DOHH2 (cell line): ENCODE results near the gene ELP4.
"Not testable (repeated sequence)": the region's sequence is repeated elsewhere in the genome, so short reads cannot be mapped to it uniquely, and the experiment has no call there.

Source experiments
- H3F3A ChIP-seq: fragments of 200-600 bp; sonication (generic), shearing (Covaris generic); 2 replicates; pipeline ENCODE4 v1.6.0; 2016; ENCODE audit warnings: antibody characterized with exemption, mild to moderate bottlenecking; ENCODE audit not compliant: control insufficient read depth, insufficient read depth
- H3K27ac ChIP-seq: fragments of 200-600 bp; sonication (generic); 2 replicates; pipeline ENCODE4 v1.5.1; 2014; ENCODE audit warnings: low read depth, mild to moderate bottlenecking, low read length, moderate library complexity
- H3K27me3 ChIP-seq: fragments of 200-600 bp; sonication (generic); 2 replicates; pipeline ENCODE4 v1.6.1; 2014; ENCODE audit warnings: mild to moderate bottlenecking, low read length, mixed read lengths; ENCODE audit not compliant: control insufficient read depth
- H3K36me3 ChIP-seq: fragments of 200-600 bp; sonication (generic); 2 replicates; pipeline ENCODE4 v1.6.1; 2014; ENCODE audit warnings: mild to moderate bottlenecking, low read length, moderate library complexity, mixed read lengths; ENCODE audit not compliant: control insufficient read depth
- H3K4me1 ChIP-seq: fragments of 200-600 bp; sonication (generic); 2 replicates; pipeline ENCODE4 v1.6.1; 2014; ENCODE audit warnings: mild to moderate bottlenecking, low read length, mixed read lengths; ENCODE audit not compliant: control insufficient read depth
- H3K4me2 ChIP-seq: fragments of 200-600 bp; sonication (generic); 2 replicates; pipeline ENCODE4 v1.6.0; 2014; ENCODE audit warnings: mild to moderate bottlenecking, low read length, moderate library complexity
- H3K4me3 ChIP-seq: fragments of 200-600 bp; sonication (generic); 2 replicates; pipeline ENCODE4 v1.5.1; 2014; ENCODE audit warnings: mild to moderate bottlenecking, low read length, mixed read lengths
- H3K79me2 ChIP-seq: fragments of 200-600 bp; sonication (generic); 2 replicates; pipeline ENCODE4 v1.6.1; 2014; ENCODE audit warnings: mild to moderate bottlenecking, low read length, mixed read lengths; ENCODE audit not compliant: control insufficient read depth
- H3K9me2 ChIP-seq: fragments of 200-600 bp; sonication (generic); replicated peaks from 2 replicates; pipeline ENCODE4 v1.6.1; 2014; ENCODE audit warnings: mild to moderate bottlenecking, low read length, mixed read lengths; ENCODE audit not compliant: control insufficient read depth
- H3K9me3 ChIP-seq: fragments of 200-600 bp; sonication (generic); 2 replicates; pipeline ENCODE4 v1.6.1; 2014; ENCODE audit warnings: antibody characterized with exemption, low read length, mixed read lengths; ENCODE audit not compliant: control insufficient read depth, insufficient read depth
- H4K20me1 ChIP-seq: fragments of 200-600 bp; sonication (generic); 2 replicates; pipeline ENCODE4 v1.6.0; 2014; ENCODE audit warnings: low read depth, mild to moderate bottlenecking, antibody characterized with exemption, low read length, moderate library complexity; ENCODE audit not compliant: control insufficient read depth, insufficient read depth
- EZH2phosphoT487 ChIP-seq: fragments of 200-600 bp; sonication (generic); IDR thresholded peaks from 2 replicates; pipeline ENCODE4 v1.6.1; 2017; ENCODE audit warnings: borderline replicate concordance, mild to moderate bottlenecking, antibody characterized with exemption, low read length, moderate library complexity, mixed read lengths
- TF ChIP-seq, protein P1 (sequence below): fragments of 200-600 bp; sonication (generic); IDR thresholded peaks from one replicate; pipeline ENCODE4 v1.5.1; 2014; ENCODE audit warnings: antibody characterized with exemption, mild to moderate bottlenecking, low read depth, low read length; ENCODE audit not compliant: poor library complexity, severe bottlenecking

ELP4 gene

DNA sequence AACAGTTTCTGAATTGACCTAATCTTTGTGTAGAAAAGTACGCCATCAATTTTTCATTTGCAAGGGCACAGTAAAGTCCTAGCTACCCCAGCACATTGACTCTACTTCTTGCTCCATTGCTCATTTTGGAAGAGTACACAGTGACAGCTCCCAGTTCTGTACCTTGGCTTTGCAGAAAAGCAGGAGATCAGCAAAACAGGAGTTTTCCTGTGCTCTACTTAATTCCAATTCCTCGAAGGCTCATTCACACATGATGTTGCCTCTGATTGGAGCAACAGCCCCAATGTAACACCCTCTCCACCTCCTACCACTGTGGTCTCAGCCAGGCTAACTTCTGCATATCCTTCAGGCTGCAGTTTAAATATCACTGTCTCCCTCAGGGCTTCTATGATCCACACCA lies 182.9 kb downstream of the ELP4 start:
- no peak overlapping the region for H3K4me3 ChIP-seq
- no peak overlapping the region for H3K27ac ChIP-seq
- H3K27me3 ChIP-seq, result no peaks in the 10 kb centered on the region
- H3K36me3 ChIP-seq, result no peaks in the 10 kb centered on the region
- TF ChIP-seq EZH2phosphoT487, result no peak
- TF ChIP-seq, protein P1, sequence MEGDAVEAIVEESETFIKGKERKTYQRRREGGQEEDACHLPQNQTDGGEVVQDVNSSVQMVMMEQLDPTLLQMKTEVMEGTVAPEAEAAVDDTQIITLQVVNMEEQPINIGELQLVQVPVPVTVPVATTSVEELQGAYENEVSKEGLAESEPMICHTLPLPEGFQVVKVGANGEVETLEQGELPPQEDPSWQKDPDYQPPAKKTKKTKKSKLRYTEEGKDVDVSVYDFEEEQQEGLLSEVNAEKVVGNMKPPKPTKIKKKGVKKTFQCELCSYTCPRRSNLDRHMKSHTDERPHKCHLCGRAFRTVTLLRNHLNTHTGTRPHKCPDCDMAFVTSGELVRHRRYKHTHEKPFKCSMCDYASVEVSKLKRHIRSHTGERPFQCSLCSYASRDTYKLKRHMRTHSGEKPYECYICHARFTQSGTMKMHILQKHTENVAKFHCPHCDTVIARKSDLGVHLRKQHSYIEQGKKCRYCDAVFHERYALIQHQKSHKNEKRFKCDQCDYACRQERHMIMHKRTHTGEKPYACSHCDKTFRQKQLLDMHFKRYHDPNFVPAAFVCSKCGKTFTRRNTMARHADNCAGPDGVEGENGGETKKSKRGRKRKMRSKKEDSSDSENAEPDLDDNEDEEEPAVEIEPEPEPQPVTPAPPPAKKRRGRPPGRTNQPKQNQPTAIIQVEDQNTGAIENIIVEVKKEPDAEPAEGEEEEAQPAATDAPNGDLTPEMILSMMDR, result no peak
- H3K9me2 ChIP-seq, result no peaks in the 10 kb centered on the region
- no peaks in the 10 kb centered on the region for H4K20me1 ChIP-seq
- H3K79me2 ChIP-seq, result no peaks in the 10 kb centered on the region
- H3K4me2 ChIP-seq, result no peak overlapping the region
- no peaks in the 10 kb centered on the region for H3F3A ChIP-seq
- H3K4me1 ChIP-seq, result no peaks in the 10 kb centered on the region
- H3K9me3 ChIP-seq, result no peaks in the 10 kb centered on the region

DNA sequence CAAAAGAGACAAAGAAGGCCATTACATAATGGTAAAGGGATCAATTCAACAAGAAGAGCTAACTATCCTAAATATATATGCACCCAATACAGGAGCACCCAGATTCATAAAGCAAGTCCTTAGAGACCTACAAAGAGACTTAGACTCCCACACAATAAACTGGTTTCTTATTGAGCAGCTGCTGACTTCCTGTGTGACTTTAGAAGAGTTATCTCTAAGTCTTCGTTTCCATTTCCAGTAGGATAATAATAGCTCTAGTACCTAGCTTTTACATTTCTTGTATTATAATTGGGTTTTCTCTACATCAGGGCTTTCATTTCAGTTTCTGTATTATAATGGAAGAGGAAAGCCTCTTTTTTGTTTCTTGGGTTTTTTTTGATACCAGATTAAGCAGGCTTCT lies 187.5 kb downstream of the ELP4 start:
- H3K9me3 ChIP-seq, H4K20me1 ChIP-seq, H3K4me2 ChIP-seq, H3K4me1 ChIP-seq, H3K4me3 ChIP-seq, H3K79me2 ChIP-seq, H3K9me2 ChIP-seq, H3K27me3 ChIP-seq, H3K27ac ChIP-seq, H3K36me3 ChIP-seq, H3F3A ChIP-seq: not testable (repeated sequence)

GRCh38 chr11:31699066-31699465 lies 189.5 kb downstream of the ELP4 start:
- TF ChIP-seq, protein P1, result no peak
- TF ChIP-seq EZH2phosphoT487, result no peak
- no peaks in the 10 kb centered on the region for H4K20me1 ChIP-seq
- no peaks in the 10 kb centered on the region for H3K9me3 ChIP-seq
- no peaks in the 10 kb centered on the region for H3K9me2 ChIP-seq
- H3K27ac ChIP-seq, result no peak overlapping the region
- H3K4me2 ChIP-seq, result no peak overlapping the region
- H3K4me1 ChIP-seq, result no peaks in the 10 kb centered on the region
- H3F3A ChIP-seq, result no peaks in the 10 kb centered on the region
- H3K4me3 ChIP-seq, result no peak overlapping the region
- H3K79me2 ChIP-seq, result no peaks in the 10 kb centered on the region
- no peaks in the 10 kb centered on the region for H3K36me3 ChIP-seq
- H3K27me3 ChIP-seq, result no peaks in the 10 kb centered on the region

DNA sequence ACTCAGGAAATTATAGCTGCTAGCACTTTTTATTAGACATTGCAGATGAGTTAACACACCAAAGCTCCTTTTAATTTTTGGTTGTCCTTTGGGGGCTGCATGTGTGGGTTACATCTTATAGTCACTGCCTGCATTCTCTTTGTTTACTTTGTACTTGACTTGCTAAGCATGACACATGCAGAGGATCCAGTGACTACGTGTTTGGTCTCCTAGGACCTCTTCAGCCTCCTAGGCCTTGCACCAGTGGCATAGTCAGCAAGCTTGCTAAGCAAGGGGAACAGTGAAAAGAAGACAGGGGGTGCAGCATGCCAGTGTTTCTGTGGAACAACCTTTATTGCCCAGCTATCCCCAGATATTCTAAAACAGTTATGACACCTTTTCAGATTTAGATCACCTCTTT lies 193.4 kb downstream of the ELP4 start:
- Histone ChIP-seq H3K4me1 (no peaks in the 10 kb centered on the region), H3K27ac (no peak overlapping the region), H3K27me3 (no peaks in the 10 kb centered on the region), H3K79me2 (no peaks in the 10 kb centered on the region), H3K4me2 (no peak overlapping the region), H4K20me1 (no peaks in the 10 kb centered on the region), H3K9me2 (no peaks in the 10 kb centered on the region), H3K4me3 (no peak overlapping the region), H3K9me3 (no peaks in the 10 kb centered on the region), H3K36me3 (no peaks in the 10 kb centered on the region), H3F3A (no peaks in the 10 kb centered on the region)
- TF ChIP-seq EZH2phosphoT487, result no peak
- TF ChIP-seq, protein P1, result no peak
